Neuronal stem cell (in vitro differentiated cells): ENCODE measurements around the gene HIGD1C.

ENCODE experiments used
- DNase-seq: peaks from one replicate; pipeline ENCODE4 v3.0.0-alpha.2; 2013; ENCODE audit warnings: low spot score
- H2AFZ ChIP-seq: one replicate; pipeline ENCODE4 v1.6.1; 2013; ENCODE audit warnings: mild to moderate bottlenecking, low read length, inconsistent platforms
- H2AK5ac ChIP-seq: 2 replicates; pipeline ENCODE4 v1.6.1; 2013; ENCODE audit warnings: low read depth, mild to moderate bottlenecking, inconsistent platforms, low read length, moderate library complexity, mixed read lengths
- H2BK120ac ChIP-seq: 2 replicates; pipeline ENCODE4 v1.6.1; 2013; ENCODE audit warnings: low read depth, mild to moderate bottlenecking, inconsistent platforms, low read length, moderate library complexity, mixed read lengths
- H2BK12ac ChIP-seq: one replicate; pipeline ENCODE4 v1.6.1; 2013; ENCODE audit warnings: low read length, inconsistent platforms
- H2BK15ac ChIP-seq: 2 replicates; pipeline ENCODE4 v1.6.1; 2013; ENCODE audit warnings: mild to moderate bottlenecking, low read length, inconsistent platforms, mixed read lengths
- H2BK5ac ChIP-seq: one replicate; pipeline ENCODE4 v1.6.1; 2013; ENCODE audit warnings: inconsistent platforms, mild to moderate bottlenecking, low read length, moderate library complexity
- H3K14ac ChIP-seq: one replicate; pipeline ENCODE4 v1.6.1; 2013; ENCODE audit warnings: low read length, inconsistent platforms
- H3K18ac ChIP-seq: 2 replicates; pipeline ENCODE4 v1.6.1; 2013; ENCODE audit warnings: low read length, inconsistent platforms
- H3K23ac ChIP-seq: 2 replicates; pipeline ENCODE4 v1.6.1; 2013; ENCODE audit warnings: low read depth, mild to moderate bottlenecking, mixed read lengths, low read length, inconsistent platforms; ENCODE audit not compliant: poor library complexity
- H3K27ac ChIP-seq: replicated peaks from 3 replicates; pipeline ENCODE4 v1.5.1; 2013; ENCODE audit warnings: low read length, inconsistent platforms
- H3K27me3 ChIP-seq, 3 experiments: 2 replicates each; pipeline ENCODE4 v1.6.1; 2013; ENCODE audit warnings: low read length in 3 of 3, mild to moderate bottlenecking in 2 of 3, inconsistent platforms in 1 of 3, low read depth in 1 of 3, mixed read lengths in 1 of 3, moderate library complexity in 1 of 3; ENCODE audit not compliant: control insufficient read depth in 3 of 3, insufficient read depth in 3 of 3
- H3K36me3 ChIP-seq, 2 donors: replicated peaks in 1 of 2; 2 replicates each; pipeline ENCODE4 v1.6.1; 2013; ENCODE audit warnings: low read length in 2 of 2; ENCODE audit not compliant: control insufficient read depth in 2 of 2, insufficient read depth in 2 of 2
- H3K4ac ChIP-seq: 2 replicates; pipeline ENCODE4 v1.6.1; 2013; ENCODE audit warnings: inconsistent platforms, mild to moderate bottlenecking, low read length, moderate library complexity
- H3K4me1 ChIP-seq, 2 donors: 1 replicate in 1 of 2; 2 replicates in 1 of 2; pipeline ENCODE4 v1.6.1; 2013; ENCODE audit warnings: low read length in 2 of 2, low read depth in 1 of 2; ENCODE audit not compliant: control insufficient read depth in 2 of 2, insufficient read depth in 1 of 2
- H3K4me2 ChIP-seq: one replicate; pipeline ENCODE4 v1.6.1; 2013; ENCODE audit warnings: mild to moderate bottlenecking, low read length, inconsistent platforms; ENCODE audit not compliant: insufficient read depth, poor library complexity, severe bottlenecking
- H3K4me3 ChIP-seq, 2 donors: 2 replicates each; pipeline ENCODE4 v1.5.1; 2013; ENCODE audit warnings: low read length in 2 of 2, mild to moderate bottlenecking in 2 of 2, inconsistent platforms in 1 of 2, moderate library complexity in 1 of 2
- H3K79me1 ChIP-seq: one replicate; pipeline ENCODE4 v1.6.1; 2013; ENCODE audit warnings: low read depth, mild to moderate bottlenecking, inconsistent platforms, low read length, moderate library complexity
- H3K9ac ChIP-seq: one replicate; pipeline ENCODE4 v1.6.1; 2013; ENCODE audit warnings: mild to moderate bottlenecking, low read depth, low read length, inconsistent platforms; ENCODE audit not compliant: poor library complexity
- H3K9me3 ChIP-seq, 2 donors: replicated peaks in 1 of 2; 2 replicates each; pipeline versions ENCODE3 to v1.6.1; 2013; ENCODE audit warnings: low read length in 2 of 2, mild to moderate bottlenecking in 2 of 2, inconsistent platforms in 1 of 2, low read depth in 1 of 2, mixed read lengths in 1 of 2, moderate library complexity in 1 of 2; ENCODE audit not compliant: control insufficient read depth in 2 of 2, insufficient read depth in 1 of 2
- H4K8ac ChIP-seq: one replicate; pipeline ENCODE4 v1.6.1; 2013; ENCODE audit warnings: low read depth, mild to moderate bottlenecking, inconsistent platforms, low read length, moderate library complexity
- H4K91ac ChIP-seq: one replicate; pipeline ENCODE4 v1.6.1; 2013; ENCODE audit warnings: low read length, low read depth, mild to moderate bottlenecking, inconsistent platforms; ENCODE audit not compliant: poor library complexity
- WGBS, 2 donors: extraction: QIAGEN DNeasy Blood & Tissue Kit; methylation state at CpG; one replicate each; pipeline ENCODE4 v1.1.7; 2013; ENCODE audit warnings: missing lambda C conversion rate in 2 of 2, mixed read lengths in 1 of 2; ENCODE audit not compliant: insufficient read length in 2 of 2, insufficient replicate concordance in 1 of 2; ENCODE audit errors: extremely low coverage in 2 of 2; 5-methylcytosine and 5-hydroxymethylcytosine counted together

HIGD1C gene

DNA sequence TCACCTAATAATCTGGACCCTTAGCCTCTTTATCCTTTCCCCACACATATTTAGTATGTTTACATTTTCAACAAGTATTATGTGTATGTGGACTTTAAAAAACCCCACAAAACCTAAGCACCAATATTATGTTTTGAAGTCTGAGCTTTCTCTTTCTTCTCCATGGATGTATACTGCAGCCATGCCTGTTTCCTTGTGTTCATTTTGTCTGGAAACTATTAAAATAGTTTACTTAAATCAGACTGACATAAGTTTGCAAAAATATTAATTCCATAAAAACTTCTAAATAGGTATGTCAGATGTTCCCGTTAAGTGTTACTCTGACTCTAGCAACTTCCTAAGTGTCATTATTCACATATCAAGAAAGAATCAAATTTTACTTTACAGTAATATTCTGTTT lies 2.9 kb downstream of the HIGD1C start:
- Histone ChIP-seq H3K23ac (no peak overlapping the region), H3K4me2 (no peak overlapping the region), H3K4me3 (no peak overlapping the region), H4K8ac (no peak overlapping the region), H3K9ac (no peak overlapping the region), H3K27ac (no peak overlapping the region), H3K9me3 (no peaks in the 10 kb centered on the region), H2AK5ac (no peak overlapping the region), H3K18ac (no peak overlapping the region), H2BK120ac (no peak overlapping the region), H2BK12ac (no peak overlapping the region), H3K4me1 (no peaks in the 10 kb centered on the region), H2BK15ac (no peak overlapping the region), H2AFZ (no peak overlapping the region), H3K36me3 (no peaks in the 10 kb centered on the region), H4K91ac (no peak overlapping the region), H3K79me1 (no peaks in the 10 kb centered on the region), H3K14ac (no peak overlapping the region), H3K27me3 (no peaks in the 10 kb centered on the region), H2BK5ac (no peak overlapping the region), H3K4ac (no peak overlapping the region)
- DNase-seq: no peak
- WGBS, 2 donors: no CpG with 5 or more reads among the region's 1 CpG

DNA sequence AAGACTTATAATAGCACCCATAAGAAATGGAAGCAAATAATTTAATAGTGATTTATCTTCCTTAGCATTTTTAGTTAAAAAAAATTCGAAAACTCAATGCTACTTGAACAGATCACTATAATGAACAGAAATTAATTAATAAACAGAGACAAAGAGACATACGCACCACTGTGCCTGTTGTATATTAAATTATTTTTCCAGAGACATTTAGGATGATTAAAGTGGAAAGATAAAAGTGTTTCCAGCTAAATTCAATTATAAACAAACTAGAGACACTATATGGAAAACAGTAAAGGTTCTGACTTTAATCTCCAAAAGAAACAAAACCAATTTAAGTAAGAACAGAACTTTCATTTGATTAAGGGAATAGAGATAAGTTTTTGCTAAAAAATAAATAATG lies 3.4 kb downstream of the HIGD1C start:
- H2AK5ac ChIP-seq: no peak overlapping the region
- no peaks in the 10 kb centered on the region for H3K36me3 ChIP-seq
- no peak for DNase-seq
- H3K18ac ChIP-seq: no peak overlapping the region
- H3K27me3 ChIP-seq: no peaks in the 10 kb centered on the region
- H3K23ac ChIP-seq: no peak overlapping the region
- H3K4me1 ChIP-seq: no peaks in the 10 kb centered on the region
- H3K4me3 ChIP-seq: no peak overlapping the region
- H3K9ac ChIP-seq: no peak overlapping the region
- H3K27ac ChIP-seq: no peak overlapping the region
- no peak overlapping the region for H2BK15ac ChIP-seq
- H3K9me3 ChIP-seq: no peaks in the 10 kb centered on the region
- H4K91ac ChIP-seq: no peak overlapping the region
- H2BK5ac ChIP-seq: no peak overlapping the region
- WGBS, 2 donors: no CpG with 5 or more reads among the region's 2 CpGs
- H3K4ac ChIP-seq: no peak overlapping the region
- no peak overlapping the region for H3K14ac ChIP-seq
- H3K79me1 ChIP-seq: no peaks in the 10 kb centered on the region
- H2BK12ac ChIP-seq: no peak overlapping the region
- no peak overlapping the region for H3K4me2 ChIP-seq
- no peak overlapping the region for H4K8ac ChIP-seq
- H2BK120ac ChIP-seq: no peak overlapping the region
- H2AFZ ChIP-seq: no peak overlapping the region

DNA sequence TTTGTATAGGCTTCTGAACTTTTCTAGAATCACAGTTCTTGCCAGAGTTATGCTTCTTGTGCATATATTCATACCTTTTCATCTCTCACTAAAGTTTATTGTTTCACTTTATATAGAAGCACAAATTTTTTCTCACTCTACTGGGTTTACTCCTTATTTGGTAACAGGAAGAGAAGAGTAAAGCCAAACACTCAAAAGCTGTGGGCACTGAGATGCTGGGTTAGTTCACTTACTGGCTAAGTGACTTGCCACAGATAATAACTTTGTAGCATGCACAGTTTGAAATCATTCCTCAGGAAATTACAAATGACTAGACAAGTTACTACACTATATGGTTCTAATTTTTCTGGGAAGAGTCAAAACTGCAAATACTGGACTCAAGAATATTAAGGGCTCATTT lies 7.8 kb downstream of the HIGD1C start:
- H3K27ac ChIP-seq: no peak overlapping the region
- no peak overlapping the region for H2BK5ac ChIP-seq
- H3K36me3 ChIP-seq: no peaks in the 10 kb centered on the region
- no peak overlapping the region for H3K4me3 ChIP-seq
- no peak overlapping the region for H3K9ac ChIP-seq
- H3K4me1 ChIP-seq: no peaks in the 10 kb centered on the region
- no peak overlapping the region for H3K23ac ChIP-seq
- H2BK15ac ChIP-seq: no peak overlapping the region
- H3K4ac ChIP-seq: no peak overlapping the region
- H3K18ac ChIP-seq: no peak overlapping the region
- no peak overlapping the region for H2AK5ac ChIP-seq
- no peaks in the 10 kb centered on the region for H3K9me3 ChIP-seq
- no peaks in the 10 kb centered on the region for H3K27me3 ChIP-seq
- H3K4me2 ChIP-seq: no peak overlapping the region
- no peak overlapping the region for H3K14ac ChIP-seq
- H4K8ac ChIP-seq: no peak overlapping the region
- no peak for DNase-seq
- no peak overlapping the region for H2BK12ac ChIP-seq
- H2AFZ ChIP-seq: no peak overlapping the region
- H4K91ac ChIP-seq: no peak overlapping the region
- no peak overlapping the region for H2BK120ac ChIP-seq
- no peaks in the 10 kb centered on the region for H3K79me1 ChIP-seq

DNA sequence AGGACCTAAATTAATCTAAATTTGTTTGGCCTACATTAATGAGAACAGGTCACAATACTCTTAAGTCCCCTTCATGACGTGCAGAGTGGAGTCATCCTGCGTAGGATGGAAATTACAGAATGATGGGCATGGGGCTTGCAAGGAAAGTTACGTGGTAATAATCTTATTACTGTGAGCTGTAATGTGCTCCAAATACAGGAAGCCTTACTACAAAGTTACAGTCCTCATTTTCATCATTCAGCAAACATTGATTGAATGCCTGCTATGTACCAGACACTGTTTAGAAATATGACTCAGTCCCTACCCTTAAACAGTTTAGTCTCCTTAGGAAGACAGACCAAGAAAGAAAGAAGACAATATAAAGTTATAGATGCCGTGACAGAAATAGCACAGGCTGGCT lies 9.4 kb downstream of the HIGD1C start:
- Histone ChIP-seq H3K14ac (no peak overlapping the region), H3K4me2 (no peak overlapping the region), H2AFZ (no peak overlapping the region), H3K4me1 (no peaks in the 10 kb centered on the region), H3K79me1 (no peaks in the 10 kb centered on the region), H2BK15ac (no peak overlapping the region), H3K9me3 (no peaks in the 10 kb centered on the region), H3K27ac (no peak overlapping the region), H3K9ac (no peak overlapping the region), H2AK5ac (no peak overlapping the region), H4K8ac (no peak overlapping the region), H2BK5ac (no peak overlapping the region), H2BK12ac (no peak overlapping the region), H3K18ac (no peak overlapping the region), H4K91ac (no peak overlapping the region), H3K36me3 (no peaks in the 10 kb centered on the region), H3K27me3 (no peaks in the 10 kb centered on the region), H2BK120ac (no peak overlapping the region), H3K4me3 (no peak overlapping the region), H3K23ac (no peak overlapping the region), H3K4ac (no peak overlapping the region)
- DNase-seq: no peak
- WGBS, 2 donors: no CpG with 5 or more reads among the region's 4 CpGs
